ENCODE data around the gene NCAN. TPM values are rescaled to one million over a fixed set of nuclear protein-coding genes. Genes with fewer than 3 reads are reported as not detected.

The NCAN gene
- total RNA-seq, 1 experiment from 2014 or later = not detected

DNA sequence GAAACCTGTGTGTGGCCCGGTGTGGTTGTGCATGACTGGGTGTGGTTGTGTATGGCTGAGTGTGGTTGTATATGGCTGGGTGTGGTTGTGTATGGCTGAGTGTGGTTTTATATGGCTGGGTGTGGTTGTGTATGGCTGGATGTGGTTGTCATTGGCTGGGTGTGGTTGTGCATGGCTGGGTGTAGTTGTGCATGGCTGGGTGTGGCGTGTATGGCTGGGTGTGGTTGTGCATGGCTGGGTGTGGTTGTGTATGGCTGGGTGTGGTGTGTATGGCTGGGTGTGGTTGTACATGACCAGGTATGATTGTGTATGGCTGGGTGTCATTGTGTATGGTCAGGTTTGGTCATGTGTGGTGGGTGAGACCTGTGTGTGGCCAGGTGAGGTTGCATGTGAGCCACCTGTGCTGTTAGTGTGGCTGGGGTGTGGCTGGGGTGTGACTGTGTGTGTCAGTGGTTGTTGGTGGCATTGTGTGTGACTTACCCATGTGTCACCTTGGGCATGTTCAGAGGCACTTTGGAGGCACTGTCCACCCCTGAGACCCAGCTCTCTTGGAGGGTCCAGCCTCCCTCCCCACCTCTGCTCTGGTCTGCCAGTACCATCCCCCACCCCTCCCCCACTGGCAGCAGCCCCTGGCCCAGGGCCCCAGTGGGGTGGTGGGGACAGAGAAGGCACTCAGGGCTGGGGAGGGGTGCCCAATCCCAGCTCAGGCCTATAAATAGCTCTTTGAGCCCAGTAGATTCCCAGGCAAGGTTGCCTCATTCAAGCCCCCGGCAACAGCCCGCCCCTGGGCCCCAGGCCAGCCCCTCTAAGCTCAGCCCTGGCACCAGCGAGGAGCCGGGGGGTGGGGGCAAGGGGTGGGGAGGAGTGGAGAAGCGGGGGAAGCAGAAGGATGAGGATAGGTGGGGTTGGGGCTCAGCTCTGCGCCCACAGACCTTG lies 3.9 kb upstream of the NCAN start:
- Mint-ChIP-seq H3K27ac (ENCODE audit: low read depth, unreplicated experiment) (no peak overlapping the region), H3K4me1 (ENCODE audit: insufficient read depth, unreplicated experiment) (peaks cover 13% of the 10 kb centered on the region), H3K9me3 (ENCODE audit: unreplicated experiment) (no peaks in the 10 kb centered on the region), H3K36me3 (ENCODE audit: insufficient read depth, unreplicated experiment) (no peaks in the 10 kb centered on the region), H3K27me3 (ENCODE audit: insufficient read depth, unreplicated experiment) (peaks cover 11% of the 10 kb centered on the region), H3K4me3 (ENCODE audit: unreplicated experiment) (no peak overlapping the region)
- TF ChIP-seq, protein P1, sequence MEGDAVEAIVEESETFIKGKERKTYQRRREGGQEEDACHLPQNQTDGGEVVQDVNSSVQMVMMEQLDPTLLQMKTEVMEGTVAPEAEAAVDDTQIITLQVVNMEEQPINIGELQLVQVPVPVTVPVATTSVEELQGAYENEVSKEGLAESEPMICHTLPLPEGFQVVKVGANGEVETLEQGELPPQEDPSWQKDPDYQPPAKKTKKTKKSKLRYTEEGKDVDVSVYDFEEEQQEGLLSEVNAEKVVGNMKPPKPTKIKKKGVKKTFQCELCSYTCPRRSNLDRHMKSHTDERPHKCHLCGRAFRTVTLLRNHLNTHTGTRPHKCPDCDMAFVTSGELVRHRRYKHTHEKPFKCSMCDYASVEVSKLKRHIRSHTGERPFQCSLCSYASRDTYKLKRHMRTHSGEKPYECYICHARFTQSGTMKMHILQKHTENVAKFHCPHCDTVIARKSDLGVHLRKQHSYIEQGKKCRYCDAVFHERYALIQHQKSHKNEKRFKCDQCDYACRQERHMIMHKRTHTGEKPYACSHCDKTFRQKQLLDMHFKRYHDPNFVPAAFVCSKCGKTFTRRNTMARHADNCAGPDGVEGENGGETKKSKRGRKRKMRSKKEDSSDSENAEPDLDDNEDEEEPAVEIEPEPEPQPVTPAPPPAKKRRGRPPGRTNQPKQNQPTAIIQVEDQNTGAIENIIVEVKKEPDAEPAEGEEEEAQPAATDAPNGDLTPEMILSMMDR (IDR thresholded peaks at IDR 0.05; ENCODE audit: unreplicated experiment) = no peak
- BruUV-seq (replicated peaks) = no TSS peak
- POLR2A ChIA-PET = no interaction called here
- CTCF ChIA-PET = interaction anchor here (0.6 kb wide), 1 partner anchor 16 kb away, joined by 3 read pairs; no protein-coding TSS in a partner anchor
- no peak for DNase-seq (ENCODE audit: unreplicated experiment)
- intact Hi-C loops (cut with micrococcal nuclease) = no loop called here

DNA sequence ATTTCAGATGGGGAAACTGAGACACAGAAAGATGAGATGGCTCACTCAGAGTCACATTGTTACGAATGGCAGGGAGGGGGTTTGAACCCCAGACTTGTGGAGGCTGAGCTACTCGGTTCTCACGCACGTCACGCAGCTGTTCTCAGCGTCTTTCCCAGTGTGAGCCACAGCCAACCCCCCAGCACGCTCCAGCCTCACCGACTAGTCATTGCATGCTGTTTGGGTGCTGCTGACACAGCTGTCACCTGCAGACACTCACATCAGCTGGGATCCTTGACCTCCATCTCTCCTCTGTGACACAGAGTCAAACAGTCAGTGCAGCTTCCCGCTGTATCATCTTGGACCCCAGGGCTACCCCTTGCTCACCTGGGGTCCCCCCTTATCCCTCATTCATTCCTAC lies 2.4 kb upstream of the NCAN start:
- DNase-seq (ENCODE audit: unreplicated experiment) = no peak
- no peaks in the 10 kb centered on the region for H3K36me3 Mint-ChIP-seq (ENCODE audit: insufficient read depth, unreplicated experiment)
- BruUV-seq (replicated peaks) = no TSS peak
- H3K27me3 Mint-ChIP-seq (ENCODE audit: insufficient read depth, unreplicated experiment) = peaks cover 26% of the 10 kb centered on the region
- no peak overlapping the region for H3K27ac Mint-ChIP-seq (ENCODE audit: low read depth, unreplicated experiment)
- ChIA-PET CTCF (no interaction called here), POLR2A (no interaction called here)
- intact Hi-C loops (cut with micrococcal nuclease) = no loop called here
- H3K4me1 Mint-ChIP-seq (ENCODE audit: insufficient read depth, unreplicated experiment) = peaks cover 13% of the 10 kb centered on the region
- H3K4me3 Mint-ChIP-seq (ENCODE audit: unreplicated experiment) = no peak overlapping the region
- TF ChIP-seq, protein P1 (IDR thresholded peaks at IDR 0.05; ENCODE audit: unreplicated experiment) = no peak
- H3K9me3 Mint-ChIP-seq (ENCODE audit: unreplicated experiment) = no peaks in the 10 kb centered on the region

DNA sequence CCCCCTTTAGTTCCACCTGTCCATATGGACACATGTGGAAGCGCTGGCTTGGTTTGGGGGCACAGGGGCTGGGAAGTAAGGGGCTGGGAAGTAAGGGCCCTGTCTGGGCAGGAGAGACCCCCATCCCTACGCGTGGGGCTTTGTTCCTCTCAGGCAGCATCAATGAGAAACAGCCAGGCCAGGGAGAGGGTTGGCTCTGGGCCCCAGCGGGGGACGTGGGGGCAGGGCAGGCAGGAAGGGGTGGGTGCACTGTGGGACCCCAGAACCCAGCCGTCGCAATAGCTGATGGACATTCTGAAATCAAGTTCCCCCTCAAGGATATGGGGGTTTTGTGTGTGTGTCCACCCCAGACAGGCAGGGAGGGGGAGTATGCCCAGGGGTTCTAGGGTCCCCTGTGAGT lies 1.2 kb downstream of the NCAN start:
- POLR2A ChIA-PET = no interaction called here
- no TSS peak for BruUV-seq (replicated peaks)
- Mint-ChIP-seq H3K27ac (ENCODE audit: low read depth, unreplicated experiment) (no peak overlapping the region), H3K4me3 (ENCODE audit: unreplicated experiment) (no peak overlapping the region), H3K36me3 (ENCODE audit: insufficient read depth, unreplicated experiment) (no peaks in the 10 kb centered on the region), H3K27me3 (ENCODE audit: insufficient read depth, unreplicated experiment) (peaks cover 32% of the 10 kb centered on the region), H3K9me3 (ENCODE audit: unreplicated experiment) (no peaks in the 10 kb centered on the region), H3K4me1 (ENCODE audit: insufficient read depth, unreplicated experiment) (peaks cover under 1% of the 10 kb centered on the region)
- CTCF ChIA-PET = no interaction called here
- intact Hi-C loops (cut with micrococcal nuclease) = no loop called here
- no peak for DNase-seq (ENCODE audit: unreplicated experiment)
- TF ChIP-seq, protein P1 (IDR thresholded peaks at IDR 0.05; ENCODE audit: unreplicated experiment) = no peak

DNA sequence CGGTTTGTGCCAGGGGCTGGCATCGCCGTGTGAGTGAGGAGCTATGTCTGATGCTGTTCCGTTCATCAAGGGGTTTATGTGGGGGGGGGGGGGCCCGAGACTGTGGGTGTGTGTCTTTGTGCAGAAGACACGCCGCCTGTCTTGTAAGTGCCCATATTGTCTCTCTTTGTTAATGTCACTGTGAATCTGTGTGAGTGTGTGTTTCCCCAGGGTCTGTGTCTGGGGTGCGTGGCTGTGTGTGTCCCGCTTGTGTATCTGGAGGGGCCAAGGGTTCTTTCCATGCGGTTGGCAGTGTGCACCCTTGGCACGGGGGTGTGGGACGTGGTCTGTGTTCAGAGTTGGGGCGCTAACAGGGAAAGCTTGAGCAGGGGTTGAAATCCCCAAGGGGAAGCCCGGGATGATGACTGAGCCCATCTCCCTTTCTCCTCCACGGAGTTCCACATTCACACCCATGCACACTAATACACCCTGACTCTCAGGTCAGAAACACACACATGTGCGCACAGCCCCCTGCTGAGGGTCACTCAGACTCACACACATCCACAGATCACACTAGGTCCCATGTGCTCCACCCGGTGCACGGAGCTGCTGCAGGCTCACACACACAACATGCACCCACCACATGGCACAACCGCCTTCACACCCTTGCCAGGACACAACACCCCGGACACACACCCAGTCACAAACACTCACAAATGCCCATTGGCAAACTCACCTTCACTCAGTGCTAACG lies 1.8 kb downstream of the NCAN start:
- Mint-ChIP-seq H3K4me1 (ENCODE audit: insufficient read depth, unreplicated experiment) (no peaks in the 10 kb centered on the region), H3K4me3 (ENCODE audit: unreplicated experiment) (no peak overlapping the region), H3K36me3 (ENCODE audit: insufficient read depth, unreplicated experiment) (no peaks in the 10 kb centered on the region), H3K27me3 (ENCODE audit: insufficient read depth, unreplicated experiment) (peaks cover 32% of the 10 kb centered on the region), H3K9me3 (ENCODE audit: unreplicated experiment) (no peaks in the 10 kb centered on the region), H3K27ac (ENCODE audit: low read depth, unreplicated experiment) (no peak overlapping the region)
- no peak for DNase-seq (ENCODE audit: unreplicated experiment)
- intact Hi-C loops (cut with micrococcal nuclease) = no loop called here
- BruUV-seq (replicated peaks) = no TSS peak
- CTCF ChIA-PET = interaction anchor here (0.6 to 1.3 kb wide), 3 partner anchors 39 to 129 kb away, joined by 3 read pairs; no protein-coding TSS in a partner anchor
- TF ChIP-seq, protein P1 (IDR thresholded peaks at IDR 0.05; ENCODE audit: unreplicated experiment) = no peak
- POLR2A ChIA-PET = no interaction called here

Data from MCF 10A (cell line).